HepG2 (cell line): ENCODE results near the gene SLC4A11. TPM values are rescaled to one million over a fixed set of nuclear protein-coding genes. Genes with fewer than 3 reads are reported as not detected.

ENCODE experiments used
- ATF1 ChIP-seq: IDR thresholded peaks from 2 replicates; pipeline ENCODE4 v1.6.1; 2016; ENCODE audit warnings: mild to moderate bottlenecking, control low read depth
- ELF3 ChIP-seq: IDR thresholded peaks from 2 replicates; pipeline ENCODE4 v1.6.1; 2016; ENCODE audit warnings: missing genetic modification reagents, missing compliant biosample characterization
- KIAA2018 ChIP-seq: sonication (generic); formaldehyde crosslinking; IDR thresholded peaks from 2 replicates; pipeline ENCODE4 v1.5.0; 2020; ENCODE audit warnings: mild to moderate bottlenecking, missing genetic modification reagents, borderline replicate concordance
- NFIC ChIP-seq: IDR thresholded peaks from 2 replicates; pipeline ENCODE4 v1.6.1; 2012; ENCODE audit warnings: mild to moderate bottlenecking, low read length, inconsistent platforms
- NONO ChIP-seq, 2 experiments: fragments of 450-650 bp in 1 of 2; sonication (generic) in 1 of 2; formaldehyde crosslinking in 1 of 2; IDR thresholded peaks in 1 of 2; conservative IDR thresholded peaks in 1 of 2; 2 replicates each; pipeline versions ENCODE4 v1.6.1 to v1.8.0; 2017 to 2022; ENCODE audit warnings: mild to moderate bottlenecking in 1 of 2, missing genetic modification reagents in 1 of 2, moderate library complexity in 1 of 2
- PHB2 ChIP-seq: fragments of 450-650 bp; IDR thresholded peaks from 2 replicates; pipeline ENCODE4 v1.6.1; 2018; ENCODE audit not compliant: partially characterized antibody
- RCOR2 ChIP-seq: IDR thresholded peaks from 2 replicates; pipeline ENCODE4 v1.6.1; 2016; ENCODE audit warnings: missing biosample characterization, missing genetic modification reagents
- SIN3B ChIP-seq: fragments of 150-350 bp; IDR thresholded peaks from 2 replicates; pipeline ENCODE4 v1.6.1; 2014; ENCODE audit warnings: low read length
- ZFP36L1 ChIP-seq: sonication (generic); formaldehyde crosslinking; IDR thresholded peaks from 2 replicates; pipeline ENCODE4 v1.8.0; 2022; ENCODE audit warnings: mild to moderate bottlenecking, missing genetic modification reagents, moderate library complexity
- ZNF138 ChIP-seq: sonication (generic); formaldehyde crosslinking; IDR thresholded peaks from 2 replicates; pipeline ENCODE4 v1.5.0; 2020; ENCODE audit warnings: mild to moderate bottlenecking, low read depth, missing genetic modification reagents
- polyA plus RNA-seq, 8 experiments: library from polyadenylated mRNA; depleted of rRNA in 3 of 8; stranded (reverse) in 7 of 8; unstranded in 1 of 8; fragments of >200 nt; fragmentation: Illumina TruSeq in 4 of 8; extraction: Trizol in 4 of 8; gene quantifications; 2 replicates each; pipeline versions ENCODE4 v1.2.1 to v1.2.3, GENCODE V29; 2011 to 2016; ENCODE audit warnings: low read depth in 4 of 8, missing spikeins in 1 of 8, mixed read lengths in 1 of 8; ENCODE audit not compliant: insufficient read depth in 1 of 8
- total RNA-seq, 5 experiments: library from RNA; depleted of rRNA; stranded (reverse); fragments of >200 nt; fragmentation: Illumina TruSeq; extraction: Trizol; gene quantifications; 2 replicates each; pipeline ENCODE4 v1.2.3, GENCODE V29; 2016; ENCODE audit warnings: low read depth in 1 of 5
- TF ChIP-seq, protein P1 (sequence below): sonication (generic); formaldehyde crosslinking; IDR thresholded peaks from 2 replicates; pipeline ENCODE4 v1.4.0; 2020; ENCODE audit warnings: missing genetic modification reagents
- TF ChIP-seq, protein P2 (sequence below): sonication (generic); formaldehyde crosslinking; IDR thresholded peaks from 2 replicates; pipeline ENCODE4 v1.4.0; 2020; ENCODE audit warnings: missing genetic modification reagents, borderline replicate concordance

The SLC4A11 gene
- total and polyA plus RNA-seq, 2 of the 13 experiments (the other 11 are each of a cell fraction or from before 2014, with no cell fraction given), result 3.9 to 27.0 TPM

DNA sequence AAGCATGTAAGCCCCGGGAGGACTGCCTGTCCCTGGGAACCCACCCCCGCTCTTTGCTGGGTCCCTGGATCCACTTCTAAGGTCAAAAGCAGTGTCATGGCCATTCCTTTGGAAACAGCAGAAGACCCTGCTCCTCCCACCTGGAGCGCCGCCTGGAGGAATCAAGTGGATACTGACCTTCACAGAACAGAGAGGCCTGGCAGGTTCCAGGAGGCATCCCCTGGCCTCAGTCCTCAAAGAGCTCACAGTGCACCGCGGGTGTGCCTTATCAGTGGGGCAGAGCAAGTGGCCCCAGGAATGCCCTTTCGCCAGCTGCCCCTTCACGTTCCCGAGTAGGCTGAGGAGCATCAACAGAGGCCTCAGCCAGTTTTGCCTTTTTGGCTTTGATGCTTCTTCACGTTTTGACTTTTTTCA, 11.1 kb upstream of the SLC4A11 start (continued):
- TF ChIP-seq RCOR2 (CRISPR knock-in tag) (peak; percentile 49; the same call in 1 of the 2 replicates), ZNF138 (CRISPR knock-in tag) (0 out of 2 replicates have a peak, but pooled peaks have one; percentile 55), KIAA2018 (no peak), NFIC (no peak), ELF3 (CRISPR knock-in tag) (peak; percentile 79), SIN3B (no peak), NONO (IDR thresholded peaks at IDR 0.05) (no peak), NONO (CRISPR knock-in tag; conservative IDR thresholded peaks at IDR 0.05) (no peak), ATF1 (CRISPR knock-in tag) (no peak), ZFP36L1 (CRISPR knock-in tag) (peak; percentile 94), PHB2 (no peak)
- TF ChIP-seq, protein P1, sequence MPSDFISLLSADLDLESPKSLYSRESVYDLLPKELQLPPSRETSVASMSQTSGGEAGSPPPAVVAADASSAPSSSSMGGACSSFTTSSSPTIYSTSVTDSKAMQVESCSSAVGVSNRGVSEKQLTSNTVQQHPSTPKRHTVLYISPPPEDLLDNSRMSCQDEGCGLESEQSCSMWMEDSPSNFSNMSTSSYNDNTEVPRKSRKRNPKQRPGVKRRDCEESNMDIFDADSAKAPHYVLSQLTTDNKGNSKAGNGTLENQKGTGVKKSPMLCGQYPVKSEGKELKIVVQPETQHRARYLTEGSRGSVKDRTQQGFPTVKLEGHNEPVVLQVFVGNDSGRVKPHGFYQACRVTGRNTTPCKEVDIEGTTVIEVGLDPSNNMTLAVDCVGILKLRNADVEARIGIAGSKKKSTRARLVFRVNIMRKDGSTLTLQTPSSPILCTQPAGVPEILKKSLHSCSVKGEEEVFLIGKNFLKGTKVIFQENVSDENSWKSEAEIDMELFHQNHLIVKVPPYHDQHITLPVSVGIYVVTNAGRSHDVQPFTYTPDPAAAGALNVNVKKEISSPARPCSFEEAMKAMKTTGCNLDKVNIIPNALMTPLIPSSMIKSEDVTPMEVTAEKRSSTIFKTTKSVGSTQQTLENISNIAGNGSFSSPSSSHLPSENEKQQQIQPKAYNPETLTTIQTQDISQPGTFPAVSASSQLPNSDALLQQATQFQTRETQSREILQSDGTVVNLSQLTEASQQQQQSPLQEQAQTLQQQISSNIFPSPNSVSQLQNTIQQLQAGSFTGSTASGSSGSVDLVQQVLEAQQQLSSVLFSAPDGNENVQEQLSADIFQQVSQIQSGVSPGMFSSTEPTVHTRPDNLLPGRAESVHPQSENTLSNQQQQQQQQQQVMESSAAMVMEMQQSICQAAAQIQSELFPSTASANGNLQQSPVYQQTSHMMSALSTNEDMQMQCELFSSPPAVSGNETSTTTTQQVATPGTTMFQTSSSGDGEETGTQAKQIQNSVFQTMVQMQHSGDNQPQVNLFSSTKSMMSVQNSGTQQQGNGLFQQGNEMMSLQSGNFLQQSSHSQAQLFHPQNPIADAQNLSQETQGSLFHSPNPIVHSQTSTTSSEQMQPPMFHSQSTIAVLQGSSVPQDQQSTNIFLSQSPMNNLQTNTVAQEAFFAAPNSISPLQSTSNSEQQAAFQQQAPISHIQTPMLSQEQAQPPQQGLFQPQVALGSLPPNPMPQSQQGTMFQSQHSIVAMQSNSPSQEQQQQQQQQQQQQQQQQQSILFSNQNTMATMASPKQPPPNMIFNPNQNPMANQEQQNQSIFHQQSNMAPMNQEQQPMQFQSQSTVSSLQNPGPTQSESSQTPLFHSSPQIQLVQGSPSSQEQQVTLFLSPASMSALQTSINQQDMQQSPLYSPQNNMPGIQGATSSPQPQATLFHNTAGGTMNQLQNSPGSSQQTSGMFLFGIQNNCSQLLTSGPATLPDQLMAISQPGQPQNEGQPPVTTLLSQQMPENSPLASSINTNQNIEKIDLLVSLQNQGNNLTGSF (CRISPR knock-in tag), result no peak
- TF ChIP-seq, protein P2, sequence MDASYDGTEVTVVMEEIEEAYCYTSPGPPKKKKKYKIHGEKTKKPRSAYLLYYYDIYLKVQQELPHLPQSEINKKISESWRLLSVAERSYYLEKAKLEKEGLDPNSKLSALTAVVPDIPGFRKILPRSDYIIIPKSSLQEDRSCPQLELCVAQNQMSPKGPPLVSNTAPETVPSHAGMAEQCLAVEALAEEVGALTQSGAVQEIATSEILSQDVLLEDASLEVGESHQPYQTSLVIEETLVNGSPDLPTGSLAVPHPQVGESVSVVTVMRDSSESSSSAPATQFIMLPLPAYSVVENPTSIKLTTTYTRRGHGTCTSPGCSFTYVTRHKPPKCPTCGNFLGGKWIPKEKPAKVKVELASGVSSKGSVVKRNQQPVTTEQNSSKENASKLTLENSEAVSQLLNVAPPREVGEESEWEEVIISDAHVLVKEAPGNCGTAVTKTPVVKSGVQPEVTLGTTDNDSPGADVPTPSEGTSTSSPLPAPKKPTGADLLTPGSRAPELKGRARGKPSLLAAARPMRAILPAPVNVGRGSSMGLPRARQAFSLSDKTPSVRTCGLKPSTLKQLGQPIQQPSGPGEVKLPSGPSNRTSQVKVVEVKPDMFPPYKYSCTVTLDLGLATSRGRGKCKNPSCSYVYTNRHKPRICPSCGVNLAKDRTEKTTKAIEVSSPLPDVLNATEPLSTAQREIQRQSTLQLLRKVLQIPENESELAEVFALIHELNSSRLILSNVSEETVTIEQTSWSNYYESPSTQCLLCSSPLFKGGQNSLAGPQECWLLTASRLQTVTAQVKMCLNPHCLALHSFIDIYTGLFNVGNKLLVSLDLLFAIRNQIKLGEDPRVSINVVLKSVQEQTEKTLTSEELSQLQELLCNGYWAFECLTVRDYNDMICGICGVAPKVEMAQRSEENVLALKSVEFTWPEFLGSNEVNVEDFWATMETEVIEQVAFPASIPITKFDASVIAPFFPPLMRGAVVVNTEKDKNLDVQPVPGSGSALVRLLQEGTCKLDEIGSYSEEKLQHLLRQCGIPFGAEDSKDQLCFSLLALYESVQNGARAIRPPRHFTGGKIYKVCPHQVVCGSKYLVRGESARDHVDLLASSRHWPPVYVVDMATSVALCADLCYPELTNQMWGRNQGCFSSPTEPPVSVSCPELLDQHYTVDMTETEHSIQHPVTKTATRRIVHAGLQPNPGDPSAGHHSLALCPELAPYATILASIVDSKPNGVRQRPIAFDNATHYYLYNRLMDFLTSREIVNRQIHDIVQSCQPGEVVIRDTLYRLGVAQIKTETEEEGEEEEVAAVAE (CRISPR knock-in tag), result peak; percentile 69; the same call in 1 of the 2 replicates
